ACC112 (cell line): Measurements from ENCODE around the gene PYDC1.
"Not testable (repeated sequence)": the region's sequence is repeated elsewhere in the genome, so short reads cannot be mapped to it uniquely, and the experiment has no call there.

Source experiments
- H2AFZ ChIP-seq: fragments of 200-600 bp; sonication (generic); one replicate; pipeline ENCODE4 v1.6.0; 2017; ENCODE audit warnings: antibody characterized with exemption, low read length; ENCODE audit not compliant: unreplicated experiment
- H3K27ac ChIP-seq: fragments of 200-600 bp; sonication (generic); 2 replicates; pipeline ENCODE4 v1.5.1; 2014; ENCODE audit warnings: low read depth, mild to moderate bottlenecking, antibody characterized with exemption, low read length, moderate library complexity
- H3K27me3 ChIP-seq: fragments of 200-600 bp; sonication (generic); 2 replicates; pipeline ENCODE4 v1.6.1; 2014; ENCODE audit warnings: mild to moderate bottlenecking, antibody characterized with exemption, low read length, moderate library complexity, mixed read lengths; ENCODE audit not compliant: insufficient read depth
- H3K36me3 ChIP-seq: fragments of 200-600 bp; sonication (generic); 2 replicates; pipeline ENCODE4 v1.6.1; 2016; ENCODE audit warnings: mild to moderate bottlenecking, antibody characterized with exemption, low read length, moderate library complexity, mixed read lengths; ENCODE audit not compliant: insufficient read depth
- H3K4me1 ChIP-seq: fragments of 200-600 bp; sonication (generic); one replicate; pipeline ENCODE4 v1.6.1; 2016; ENCODE audit warnings: low read length, mixed read lengths; ENCODE audit not compliant: insufficient read depth, unreplicated experiment, control insufficient read depth
- H3K4me3 ChIP-seq: fragments of 200-600 bp; sonication (generic); 2 replicates; pipeline ENCODE4 v1.5.1; 2014; ENCODE audit warnings: mild to moderate bottlenecking, low read depth, low read length
- H3K79me2 ChIP-seq: fragments of 200-600 bp; sonication (generic); one replicate; pipeline ENCODE4 v1.6.0; 2016; ENCODE audit warnings: low read length; ENCODE audit not compliant: control insufficient read depth, unreplicated experiment, insufficient read depth

The PYDC1 gene

GRCh38 chr16:31202414-31203375, 14.2 kb downstream of the PYDC1 start, which contains the start of gene PYCARD:
PYCARD (minus strand) TSS chr16:31202760; CDS start chr16:31202690, 70 bp downstream.
- Histone ChIP-seq H3K27ac (0 out of 2 replicates have a peak within 1 kb of the TSS, but pooled peaks have one; percentile 6), H3K4me3 (peak within 1 kb of the TSS; percentile 88), H3K79me2 (no peaks in the 10 kb centered on the region), H2AFZ (peak within 1 kb of the TSS; percentile 80), H3K36me3 (no peaks in the 10 kb centered on the region), H3K4me1 (peaks cover 17% of the 10 kb centered on the region), H3K27me3 (peaks cover 11% of the 10 kb centered on the region)

GRCh38 chr16:31201582-31202413, 15.1 kb downstream of the PYDC1 start:
- peaks cover 17% of the 10 kb centered on the region for H3K4me1 ChIP-seq
- peaks cover 4% of the 10 kb centered on the region for H3K27me3 ChIP-seq
- H3K36me3 ChIP-seq, result no peaks in the 10 kb centered on the region
- no peak overlapping the region for H3K27ac ChIP-seq
- H3K4me3 ChIP-seq, result peak overlapping the region; percentile 88
- peak overlapping the region; percentile 23 for H2AFZ ChIP-seq
- no peaks in the 10 kb centered on the region for H3K79me2 ChIP-seq

DNA sequence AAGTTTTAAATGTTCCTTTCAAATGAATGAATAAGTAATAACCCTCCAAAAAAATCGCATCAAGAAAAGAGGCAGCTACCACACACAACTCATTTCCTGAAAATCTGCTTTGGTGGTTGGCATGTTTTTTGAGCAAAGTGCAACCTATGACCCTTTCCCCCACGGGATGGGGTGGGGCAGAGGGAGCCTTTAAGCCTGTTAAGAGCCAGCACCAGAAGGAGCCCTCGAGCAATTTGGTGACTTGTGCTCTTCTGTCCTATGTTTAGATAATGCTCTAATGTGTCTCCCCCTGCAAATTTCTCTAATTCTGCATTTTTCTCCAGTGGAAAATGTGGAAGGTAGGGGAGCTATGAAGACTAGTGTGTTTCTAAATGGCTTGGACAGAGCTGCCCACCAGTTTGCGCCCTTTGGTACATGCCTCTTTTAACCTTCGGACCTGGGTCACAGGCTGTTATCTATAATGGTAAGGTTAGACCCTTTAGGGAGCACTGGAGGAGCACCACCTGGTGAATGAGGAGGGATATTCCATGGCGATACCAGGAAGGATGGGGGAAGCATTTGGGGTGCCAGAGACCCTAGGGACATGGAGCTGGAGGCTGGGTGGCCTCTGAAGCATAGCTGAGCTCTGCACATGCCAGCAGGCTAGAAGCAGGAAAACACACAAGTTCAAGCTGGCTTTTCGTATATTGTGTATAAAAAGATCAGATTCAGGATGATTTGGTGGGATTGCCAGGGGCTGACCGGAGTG, 15.9 kb downstream of the PYDC1 start:
- Histone ChIP-seq H3K27ac (no peak overlapping the region), H3K36me3 (0 out of 2 replicates have a peak, but pooled peaks cover 3% of the 10 kb centered on the region), H3K4me1 (peaks cover 17% of the 10 kb centered on the region), H3K4me3 (peak overlapping the region; percentile 88), H3K27me3 (no peaks in the 10 kb centered on the region), H3K79me2 (no peaks in the 10 kb centered on the region), H2AFZ (no peak overlapping the region)

GRCh38 chr16:31200111-31200510, 16.8 kb downstream of the PYDC1 start:
- H3K27me3 ChIP-seq, H3K27ac ChIP-seq, H2AFZ ChIP-seq, H3K79me2 ChIP-seq, H3K4me3 ChIP-seq, H3K36me3 ChIP-seq: not testable (repeated sequence)
- H3K4me1 ChIP-seq, result peaks cover 17% of the 10 kb centered on the region

- Histone ChIP-seq H3K4me1 (peaks cover 17% of the 10 kb centered on the region), H3K4me3 (no peak overlapping the region), H3K27ac (no peak overlapping the region), H3K27me3 (no peaks in the 10 kb centered on the region), H3K79me2 (no peaks in the 10 kb centered on the region), H2AFZ (no peak overlapping the region), H3K36me3 (peaks cover 14% of the 10 kb centered on the region)
Observed at GRCh38 chr16:31199430-31200041, 17.4 kb downstream of the PYDC1 start.

DNA sequence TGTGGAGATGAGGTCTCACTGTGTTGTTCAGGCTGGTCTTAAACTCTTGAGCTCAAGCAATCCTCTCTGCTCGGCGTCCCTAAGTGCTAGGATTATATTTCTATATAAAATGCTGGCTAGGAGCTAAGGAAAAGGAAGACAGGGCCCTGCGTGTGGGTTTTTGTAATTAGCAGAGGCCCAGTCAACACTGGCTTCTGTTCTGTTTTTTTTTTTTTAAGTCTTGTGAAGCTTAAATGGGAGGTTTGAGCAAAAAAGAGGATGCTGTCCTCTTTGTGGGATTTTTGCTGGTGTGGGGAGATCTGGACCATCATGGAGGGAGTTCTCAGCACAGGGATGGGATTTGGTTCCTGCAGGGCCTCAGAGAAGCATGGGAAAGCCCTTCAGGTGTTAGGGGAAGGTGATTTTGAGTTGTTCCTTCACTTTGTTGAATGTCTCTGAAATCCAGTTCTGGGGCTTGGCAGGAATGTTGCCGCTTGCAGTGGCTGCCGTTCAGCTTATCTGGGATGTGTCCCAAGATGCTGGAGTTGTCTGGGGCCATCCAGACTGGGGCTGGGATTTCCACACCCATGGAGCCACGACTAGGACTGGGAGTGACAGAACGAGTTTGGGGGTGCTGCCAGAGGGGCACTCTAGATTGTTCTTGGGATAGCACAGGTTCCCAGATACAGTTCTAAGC, 18.6 kb downstream of the PYDC1 start:
- H3K4me3 ChIP-seq, result no peak overlapping the region
- peaks cover 23% of the 10 kb centered on the region for H3K36me3 ChIP-seq
- no peaks in the 10 kb centered on the region for H3K27me3 ChIP-seq
- H3K4me1 ChIP-seq, result peaks cover 14% of the 10 kb centered on the region
- no peak overlapping the region for H2AFZ ChIP-seq
- H3K79me2 ChIP-seq, result no peaks in the 10 kb centered on the region
- no peak overlapping the region for H3K27ac ChIP-seq

DNA sequence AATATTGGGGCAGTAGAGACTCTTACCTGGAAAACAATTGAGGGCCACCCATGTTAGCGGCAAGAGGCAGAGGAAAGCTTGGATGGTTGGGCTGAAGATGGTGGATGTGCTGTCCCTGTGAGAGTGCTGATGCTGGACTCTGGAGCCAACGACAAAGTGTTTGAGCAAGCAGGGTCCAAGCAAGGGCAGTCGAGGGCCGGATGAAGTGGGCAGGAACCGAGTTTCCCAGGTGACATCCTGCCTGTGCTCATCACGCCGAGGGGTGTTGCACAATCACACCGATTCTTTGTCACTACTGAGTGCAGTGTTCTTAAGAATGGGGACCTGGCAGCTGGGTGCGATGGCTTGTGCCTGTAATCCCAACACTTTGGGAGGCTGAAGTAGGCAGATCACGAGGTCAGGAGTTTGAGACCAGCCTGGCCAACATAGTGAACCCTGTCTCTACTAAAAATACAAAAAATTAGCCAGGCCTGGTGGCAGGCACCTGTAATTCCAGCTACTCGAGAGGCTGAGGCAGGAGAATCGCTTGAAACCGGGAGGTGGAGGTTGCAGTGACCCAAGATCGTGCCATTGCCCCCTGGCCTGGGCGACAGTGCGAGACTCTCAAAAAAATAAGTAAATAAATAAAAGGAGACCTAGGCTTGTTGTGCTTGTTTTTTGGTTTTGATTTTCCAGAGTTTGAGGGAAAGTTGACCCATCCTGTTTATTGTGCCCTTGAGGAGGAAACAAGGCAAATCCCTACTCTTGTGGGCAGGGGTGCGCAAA, 20.4 kb downstream of the PYDC1 start:
- no peak overlapping the region for H3K4me3 ChIP-seq
- H3K27ac ChIP-seq, result no peak overlapping the region
- no peak overlapping the region for H2AFZ ChIP-seq
- no peaks in the 10 kb centered on the region for H3K79me2 ChIP-seq
- peaks cover 8% of the 10 kb centered on the region for H3K4me1 ChIP-seq
- H3K36me3 ChIP-seq, result peaks cover 37% of the 10 kb centered on the region
- H3K27me3 ChIP-seq, result no peaks in the 10 kb centered on the region

DNA sequence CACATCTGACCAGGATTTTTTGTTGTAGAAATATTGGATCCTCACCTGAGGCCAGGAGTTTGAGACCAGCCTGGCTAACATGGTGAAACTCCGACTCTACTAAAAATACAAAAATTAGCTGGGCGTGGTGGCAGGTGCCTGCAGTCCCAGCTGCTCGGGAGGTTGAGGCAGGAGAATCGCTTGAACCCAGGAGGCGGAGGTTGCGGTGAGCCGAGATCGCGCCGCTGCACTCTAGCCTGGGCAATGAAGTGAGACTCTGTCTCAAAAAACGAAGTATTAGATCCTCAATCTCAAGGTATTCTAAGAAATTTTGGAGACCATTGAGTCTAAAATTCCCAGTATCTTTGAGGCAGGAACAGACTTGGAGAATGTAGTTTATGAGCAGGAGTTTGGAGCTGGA, 21.1 kb downstream of the PYDC1 start:
- not testable (repeated sequence) for H3K4me1 ChIP-seq, H3K4me3 ChIP-seq, H2AFZ ChIP-seq, H3K27me3 ChIP-seq, H3K79me2 ChIP-seq, H3K27ac ChIP-seq
- peaks cover 44% of the 10 kb centered on the region for H3K36me3 ChIP-seq

DNA sequence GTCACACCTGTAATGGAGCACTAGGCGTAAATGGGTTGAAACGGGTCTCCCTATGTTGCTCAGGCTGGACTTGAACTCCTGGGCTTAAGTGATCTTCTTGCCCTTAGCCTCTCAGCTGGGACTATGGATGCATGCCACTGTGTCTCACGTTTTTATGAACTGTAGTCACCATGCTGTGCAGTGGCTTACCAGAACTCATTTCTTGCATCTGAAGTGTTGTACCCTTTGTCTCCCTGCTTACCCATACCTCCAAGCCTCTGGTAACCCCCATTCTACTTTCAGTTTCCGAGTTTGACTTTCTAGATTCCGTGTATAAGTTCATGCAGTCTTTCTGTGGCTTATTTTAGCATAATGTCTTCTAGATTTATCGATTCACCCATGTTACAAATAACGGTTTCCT, 22.0 kb downstream of the PYDC1 start:
- no peak overlapping the region for H3K27ac ChIP-seq
- peaks cover 4% of the 10 kb centered on the region for H3K79me2 ChIP-seq
- no peak overlapping the region for H2AFZ ChIP-seq
- no peak overlapping the region for H3K4me3 ChIP-seq
- no peaks in the 10 kb centered on the region for H3K27me3 ChIP-seq
- H3K4me1 ChIP-seq, result no peaks in the 10 kb centered on the region
- peaks cover 53% of the 10 kb centered on the region for H3K36me3 ChIP-seq
